H1 (cell line): Measurements from ENCODE around the gene GLP1R. TPM values are rescaled to one million over a fixed set of nuclear protein-coding genes. Genes with fewer than 3 reads are reported as not detected.

Source experiments
- CREB1 ChIP-seq: IDR thresholded peaks from 2 replicates; pipeline ENCODE4 v1.6.1; 2012; ENCODE audit warnings: inconsistent platforms
- EP300 ChIP-seq, 2 experiments: IDR thresholded peaks; 1 replicate in 1 of 2; 2 replicates in 1 of 2; pipeline ENCODE4 v1.6.1; 2011 to 2012; ENCODE audit warnings: low read depth in 2 of 2, low read length in 2 of 2, mild to moderate bottlenecking in 2 of 2, borderline replicate concordance in 1 of 2, inconsistent platforms in 1 of 2, moderate library complexity in 1 of 2
- PHF8 ChIP-seq: fragments of 200-600 bp; sonication (generic); conservative IDR thresholded peaks from 2 replicates; pipeline ENCODE4 v1.7.1; 2012; ENCODE audit warnings: low read depth, mild to moderate bottlenecking, inconsistent platforms, low read length, moderate library complexity
- SIRT6 ChIP-seq: IDR thresholded peaks from one replicate; pipeline ENCODE4 v1.7.1; 2012; ENCODE audit warnings: low read length, inconsistent platforms
- polyA plus RNA-seq, 7 experiments: library from polyadenylated mRNA; depleted of rRNA in 3 of 7; stranded (reverse) in 5 of 7; unstranded in 2 of 7; fragments of >200 nt in 5 of 7; fragments of 200-250 nt in 2 of 7; gene quantifications; 1 replicate in 5 of 7; 2 replicates in 1 of 7; 4 replicates in 1 of 7; pipeline versions ENCODE4 v1.2.1 to v1.2.3, GENCODE V29; 2011 to 2013; ENCODE audit warnings: missing spikeins in 2 of 7, mixed read lengths in 2 of 7
- total RNA-seq: library from RNA; stranded (reverse); fragmentation: NEBNext Ultra II Directional; extraction: Animal tissue kit (Norgen Biotek cat#: 25700); gene quantifications from 2 replicates; pipeline ENCODE4 v1.2.1, GENCODE V29; 2021
- TF ChIP-seq, protein P1 (sequence below), 3 experiments: IDR thresholded peaks; 1 replicate in 2 of 3; 2 replicates in 1 of 3; pipeline versions ENCODE4 v1.5.1 to v1.6.1; 2011; ENCODE audit warnings: low read length in 3 of 3, mild to moderate bottlenecking in 3 of 3, inconsistent platforms in 2 of 3, low read depth in 1 of 3, moderate library complexity in 1 of 3; ENCODE audit not compliant: insufficient read depth in 1 of 3; ENCODE audit errors: control extremely low read depth in 1 of 3

The GLP1R gene
- total and polyA plus RNA-seq, 2 of the 8 experiments (the other 6 are each of a cell fraction or from before 2014, with no cell fraction given): 2.6 to 2.7 TPM

DNA sequence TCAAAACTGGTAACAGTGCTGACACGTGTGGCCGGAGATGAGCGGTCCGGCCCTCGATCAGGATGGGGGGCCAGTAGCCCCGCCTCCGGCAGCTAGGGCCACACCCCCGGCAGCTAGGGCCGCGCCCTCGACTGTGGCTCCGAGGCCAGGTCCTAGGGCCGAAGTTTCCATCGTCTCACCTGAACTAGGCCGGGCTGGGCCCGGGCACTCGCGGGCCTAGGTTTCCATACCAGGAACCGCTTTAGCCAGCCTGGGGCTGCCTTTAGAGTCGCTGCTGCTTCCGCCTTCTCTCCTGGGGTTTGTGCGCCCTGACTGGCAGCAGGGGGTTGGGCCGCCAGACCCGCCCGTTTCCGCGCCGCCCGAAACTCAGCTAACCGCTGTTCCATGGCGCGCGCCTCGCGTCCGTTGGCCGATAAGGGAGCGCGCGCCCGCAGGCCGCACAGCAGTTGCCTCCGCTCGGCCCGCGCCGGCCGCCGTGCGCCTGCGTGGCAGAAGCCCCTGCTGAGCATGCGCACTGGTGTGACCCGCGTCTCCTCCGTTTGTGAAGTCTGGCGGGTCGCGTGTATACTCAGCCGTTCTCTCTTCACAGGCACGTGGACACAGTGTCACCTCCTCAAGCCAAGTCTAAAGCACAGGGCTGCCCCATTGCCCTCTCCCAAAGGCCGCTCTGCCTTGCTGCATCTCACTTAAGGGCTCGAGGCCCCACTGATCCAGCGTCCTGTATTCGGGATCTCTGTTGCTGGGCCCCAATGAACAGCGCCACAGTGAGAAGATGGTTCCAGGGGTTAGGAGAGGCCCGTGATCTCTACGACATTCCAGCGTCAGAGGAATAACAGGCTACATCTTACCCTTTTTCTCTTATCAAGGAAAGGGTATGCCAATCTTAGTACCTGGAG is 66.4 kb downstream of the GLP1R start, which contains the start of gene SAYSD1 (continued):
- TF ChIP-seq CREB1: no peak
- TF ChIP-seq, protein P1, sequence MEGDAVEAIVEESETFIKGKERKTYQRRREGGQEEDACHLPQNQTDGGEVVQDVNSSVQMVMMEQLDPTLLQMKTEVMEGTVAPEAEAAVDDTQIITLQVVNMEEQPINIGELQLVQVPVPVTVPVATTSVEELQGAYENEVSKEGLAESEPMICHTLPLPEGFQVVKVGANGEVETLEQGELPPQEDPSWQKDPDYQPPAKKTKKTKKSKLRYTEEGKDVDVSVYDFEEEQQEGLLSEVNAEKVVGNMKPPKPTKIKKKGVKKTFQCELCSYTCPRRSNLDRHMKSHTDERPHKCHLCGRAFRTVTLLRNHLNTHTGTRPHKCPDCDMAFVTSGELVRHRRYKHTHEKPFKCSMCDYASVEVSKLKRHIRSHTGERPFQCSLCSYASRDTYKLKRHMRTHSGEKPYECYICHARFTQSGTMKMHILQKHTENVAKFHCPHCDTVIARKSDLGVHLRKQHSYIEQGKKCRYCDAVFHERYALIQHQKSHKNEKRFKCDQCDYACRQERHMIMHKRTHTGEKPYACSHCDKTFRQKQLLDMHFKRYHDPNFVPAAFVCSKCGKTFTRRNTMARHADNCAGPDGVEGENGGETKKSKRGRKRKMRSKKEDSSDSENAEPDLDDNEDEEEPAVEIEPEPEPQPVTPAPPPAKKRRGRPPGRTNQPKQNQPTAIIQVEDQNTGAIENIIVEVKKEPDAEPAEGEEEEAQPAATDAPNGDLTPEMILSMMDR (IDR thresholded peaks at IDR 0.05; ENCODE audit: control extremely low read depth in 1 of 3, insufficient read depth in 1 of 3, low read depth in 1 of 3, low read length in 3 of 3): no peak
- 0 out of 3 replicates have a peak, but pooled peaks of 1 of the 2 experiments have one; percentile 45 for TF ChIP-seq EP300 (IDR thresholded peaks at IDR 0.05; ENCODE audit: borderline replicate concordance in 1 of 2, low read depth in 2 of 2, low read length in 2 of 2)
- TF ChIP-seq SIRT6: no peak
- peak; percentile 97 for TF ChIP-seq PHF8
- TF ChIP-seq, all 59 proteins: peak for 21
